Fibroblast of lung (primary cell): ENCODE measurements around the gene WDR33.

ENCODE experiments used
- EZH2 ChIP-seq: IDR thresholded peaks from 2 replicates; pipeline ENCODE4 v1.5.1; 2012; ENCODE audit warnings: low read length, control low read depth, mild to moderate bottlenecking; ENCODE audit errors: missing control alignments
- TF ChIP-seq, protein P1 (sequence below), 2 donors: IDR thresholded peaks in 1 of 2; conservative IDR thresholded peaks in 1 of 2; 1 replicate in 1 of 2; 2 replicates in 1 of 2; pipeline ENCODE4 v1.5.1; 2011 to 2012; ENCODE audit warnings: low read length in 2 of 2, control low read depth in 1 of 2, inconsistent platforms in 1 of 2, low read depth in 1 of 2, mild to moderate bottlenecking in 1 of 2

DNA sequence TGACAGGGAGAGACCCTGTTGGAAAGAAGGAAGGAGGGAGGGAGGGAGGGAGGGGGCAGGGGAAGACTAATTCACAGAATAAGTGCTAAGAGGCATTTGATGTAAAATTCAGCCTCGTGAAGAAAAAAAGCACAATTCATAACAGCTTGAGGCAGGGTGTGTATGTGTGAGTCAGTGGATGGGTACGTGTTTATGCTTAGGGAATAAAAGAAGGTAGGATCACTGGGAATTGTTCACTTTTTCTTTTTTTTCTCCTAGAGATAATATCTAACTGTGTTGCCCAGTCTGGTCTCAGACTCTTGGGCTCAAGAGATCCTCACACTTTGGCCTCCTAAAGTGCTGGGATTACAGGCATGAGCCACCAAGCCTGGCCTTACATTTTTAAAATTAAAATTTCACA lies 39.2 kb downstream of the WDR33 start:
- TF ChIP-seq, protein P1, sequence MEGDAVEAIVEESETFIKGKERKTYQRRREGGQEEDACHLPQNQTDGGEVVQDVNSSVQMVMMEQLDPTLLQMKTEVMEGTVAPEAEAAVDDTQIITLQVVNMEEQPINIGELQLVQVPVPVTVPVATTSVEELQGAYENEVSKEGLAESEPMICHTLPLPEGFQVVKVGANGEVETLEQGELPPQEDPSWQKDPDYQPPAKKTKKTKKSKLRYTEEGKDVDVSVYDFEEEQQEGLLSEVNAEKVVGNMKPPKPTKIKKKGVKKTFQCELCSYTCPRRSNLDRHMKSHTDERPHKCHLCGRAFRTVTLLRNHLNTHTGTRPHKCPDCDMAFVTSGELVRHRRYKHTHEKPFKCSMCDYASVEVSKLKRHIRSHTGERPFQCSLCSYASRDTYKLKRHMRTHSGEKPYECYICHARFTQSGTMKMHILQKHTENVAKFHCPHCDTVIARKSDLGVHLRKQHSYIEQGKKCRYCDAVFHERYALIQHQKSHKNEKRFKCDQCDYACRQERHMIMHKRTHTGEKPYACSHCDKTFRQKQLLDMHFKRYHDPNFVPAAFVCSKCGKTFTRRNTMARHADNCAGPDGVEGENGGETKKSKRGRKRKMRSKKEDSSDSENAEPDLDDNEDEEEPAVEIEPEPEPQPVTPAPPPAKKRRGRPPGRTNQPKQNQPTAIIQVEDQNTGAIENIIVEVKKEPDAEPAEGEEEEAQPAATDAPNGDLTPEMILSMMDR (conservative IDR thresholded peaks at IDR 0.05 in 1 of 2, IDR thresholded peaks at IDR 0.05 in 1 of 2; ENCODE audit: low read depth in 1 of 2, low read length in 2 of 2), result no peak
- TF ChIP-seq EZH2, result no peak
